HepG2 (cell line): ENCODE measurements around the gene EXTL2. TPM values are rescaled to one million over a fixed set of nuclear protein-coding genes. Genes with fewer than 3 reads are reported as not detected.

Source experiments
- ATAC-seq: fragments of 200-7000 bp; cut with Tn5 transposase; 3 replicates; pipeline ENCODE4 v1.9.1; 2020; ENCODE audit warnings: mild to moderate bottlenecking, moderate library complexity
- BruUV-seq: library from RNA; stranded (reverse); fragments of 400-500 nt; replicated peaks from 2 replicates; lab custom pipeline; 2021; lab: Mats Ljungman, UMichigan
- CTCF ChIA-PET: fragments of 300-600 bp; formaldehyde crosslinking; extraction: SDS; loops from one replicate; lab custom pipeline; 2021; ENCODE audit warnings: low total read pairs, inconsistent platforms, low intra/inter-chr PET ratio; lab: Yijun Ruan, JAX
- POLR2A ChIA-PET: fragments of 350-600 bp; sonication (Branson Sonifier 250); formaldehyde crosslinking; loops from one replicate; lab custom pipeline; 2020; ENCODE audit warnings: antibody characterized with exemption, inconsistent platforms; lab: Yijun Ruan, JAX
- DNase-seq: peaks from one replicate; pipeline ENCODE4 v3.0.0-alpha.2; 2015; ENCODE audit warnings: low spot score
- FAIRE-seq: peaks from 3 replicates; lab custom pipeline; 2011; peaks lifted over from hg19 to GRCh38; lab: Jason Lieb, UNC
- H2AFZ ChIP-seq: one replicate; pipeline ENCODE4 v1.6.1; 2011; ENCODE audit warnings: low read length, inconsistent platforms
- H3K27ac ChIP-seq: fragments of 300-600 bp; 3 replicates; pipeline ENCODE4 v1.8.0; 2011; ENCODE audit warnings: mixed run types, mild to moderate bottlenecking, mixed read lengths, low read length, inconsistent platforms; ENCODE audit not compliant: insufficient read depth; ENCODE audit errors: extremely low read length
- H3K27me3 ChIP-seq, 2 experiments: fragments of 200-600 bp in 1 of 2; 2 replicates in 1 of 2; 3 replicates in 1 of 2; pipeline versions ENCODE4 v1.6.0 to v1.8.0; 2011; ENCODE audit warnings: low read length in 2 of 2, mild to moderate bottlenecking in 2 of 2, moderate library complexity in 2 of 2, inconsistent platforms in 1 of 2; ENCODE audit not compliant: insufficient read depth in 2 of 2, control insufficient read depth in 1 of 2
- H3K36me3 ChIP-seq, 2 experiments: fragments of 200-600 bp in 1 of 2; replicated peaks in 1 of 2; 2 replicates in 1 of 2; 3 replicates in 1 of 2; pipeline versions ENCODE4 v1.5.1 to v1.8.0; 2011; ENCODE audit warnings: low read length in 2 of 2, inconsistent platforms in 1 of 2; ENCODE audit not compliant: insufficient read depth in 2 of 2, control insufficient read depth in 1 of 2
- H3K4me1 ChIP-seq: 2 replicates; pipeline ENCODE4 v1.5.1; 2012; ENCODE audit warnings: low read length, inconsistent platforms; ENCODE audit not compliant: insufficient read depth
- H3K4me2 ChIP-seq: 2 replicates; pipeline ENCODE4 v1.6.0; 2011; ENCODE audit warnings: low read depth, low read length, inconsistent platforms
- H3K4me3 ChIP-seq, 3 experiments: fragments of 200-600 bp in 1 of 3; sonication (generic), shearing (Covaris generic) in 1 of 3; replicated peaks in 1 of 3; 2 replicates each; pipeline ENCODE4 v1.5.1; 2011 to 2016; ENCODE audit warnings: low read length in 3 of 3, inconsistent platforms in 2 of 3, low read depth in 2 of 3, mild to moderate bottlenecking in 2 of 3, control low read depth in 1 of 3, mixed read lengths in 1 of 3; ENCODE audit not compliant: insufficient read depth in 1 of 3
- H3K79me2 ChIP-seq: one replicate; pipeline ENCODE4 v1.6.1; 2011; ENCODE audit warnings: low read length, inconsistent platforms; ENCODE audit not compliant: insufficient read depth
- H3K9ac ChIP-seq: 2 replicates; pipeline ENCODE4 v1.6.0; 2011; ENCODE audit warnings: mild to moderate bottlenecking, low read depth, low read length, inconsistent platforms; ENCODE audit not compliant: insufficient read depth
- H3K9me3 ChIP-seq: 2 replicates; pipeline ENCODE4 v1.5.1; 2012; ENCODE audit warnings: mild to moderate bottlenecking, low read length
- H4K20me1 ChIP-seq: 2 replicates; pipeline ENCODE4 v1.6.0; 2011; ENCODE audit warnings: inconsistent platforms, mild to moderate bottlenecking, low read length, moderate library complexity; ENCODE audit not compliant: insufficient read depth
- ATF7-NPFF ChIP-seq: sonication (generic); formaldehyde crosslinking; IDR thresholded peaks from 2 replicates; pipeline ENCODE4 v1.8.1; 2023; ENCODE audit warnings: mild to moderate bottlenecking, low read depth, missing genetic modification reagents, moderate library complexity
- EP300 ChIP-seq, 3 experiments: sonication (generic) in 1 of 3; formaldehyde crosslinking in 1 of 3; IDR thresholded peaks; 2 replicates each; pipeline versions ENCODE4 v1.5.1 to v1.6.1; 2011 to 2020; ENCODE audit warnings: low read depth in 2 of 3, low read length in 2 of 3, borderline replicate concordance in 1 of 3, improper control_type of control experiment in 1 of 3, mild to moderate bottlenecking in 1 of 3, missing genetic modification reagents in 1 of 3, moderate library complexity in 1 of 3
- NFRKB ChIP-seq: fragments of 450-650 bp; IDR thresholded peaks from 2 replicates; pipeline ENCODE4 v1.6.1; 2017
- PLRG1 ChIP-seq: fragments of 450-650 bp; conservative IDR thresholded peaks from 2 replicates; pipeline ENCODE4 v1.6.1; 2016
- POLR2AphosphoS2 ChIP-seq: IDR thresholded peaks from 2 replicates; pipeline ENCODE4 v1.6.1; 2011; ENCODE audit warnings: low read depth, low read length, improper control_type of control experiment
- TAF15 ChIP-seq: fragments of 200-400 bp; formaldehyde crosslinking; IDR thresholded peaks from one replicate; pipeline ENCODE4 v1.6.1; 2018; ENCODE audit warnings: mild to moderate bottlenecking, low read depth, low read length; ENCODE audit not compliant: poor library complexity, severe bottlenecking
- WIZ ChIP-seq: sonication (generic); formaldehyde crosslinking; IDR thresholded peaks from 2 replicates; pipeline ENCODE4 v1.5.1; 2020; ENCODE audit warnings: mild to moderate bottlenecking, missing genetic modification reagents
- ZFP41 ChIP-seq: sonication (generic); formaldehyde crosslinking; IDR thresholded peaks from 2 replicates; pipeline ENCODE4 v1.4.0; 2020; ENCODE audit warnings: mild to moderate bottlenecking, missing genetic modification reagents, borderline replicate concordance
- ZNF276 ChIP-seq: sonication (generic); formaldehyde crosslinking; IDR thresholded peaks from 2 replicates; pipeline ENCODE4 v1.4.0; 2020; ENCODE audit warnings: mild to moderate bottlenecking, low read depth, missing genetic modification reagents
- ZNF550 ChIP-seq: sonication (generic); formaldehyde crosslinking; IDR thresholded peaks from 2 replicates; pipeline ENCODE4 v1.4.0; 2020; ENCODE audit warnings: mild to moderate bottlenecking, missing genetic modification reagents, borderline replicate concordance
- ZNF644 ChIP-seq: IDR thresholded peaks from 2 replicates; pipeline ENCODE4 v1.6.1; 2016; ENCODE audit warnings: low read depth
- ZNF691 ChIP-seq: sonication (generic); formaldehyde crosslinking; IDR thresholded peaks from 2 replicates; pipeline ENCODE4 v1.4.0; 2020; ENCODE audit warnings: missing genetic modification reagents, low read depth, mild to moderate bottlenecking, borderline replicate concordance
- ZNF816 ChIP-seq: sonication (generic); formaldehyde crosslinking; IDR thresholded peaks from 2 replicates; pipeline ENCODE4 v1.8.0; 2022; ENCODE audit warnings: missing genetic modification reagents, mild to moderate bottlenecking, borderline replicate concordance
- WGBS: methylation state at CpG from one replicate; pipeline ENCODE4 v1.1.6; 2017; ENCODE audit warnings: low lambda C conversion rate; 5-methylcytosine and 5-hydroxymethylcytosine counted together
- in situ Hi-C: cut with HindIII; loops from 2 replicates; pipeline ENCODE4 v1.10.0; 2017; ENCODE audit warnings: low pct_unique_long_range_greater_than_20kb; ENCODE audit not compliant: extremely low pct_ligation_motif_present
- intact Hi-C: fragments of 100-400 bp; cut with micrococcal nuclease; formaldehyde crosslinking; loops from one replicate; pipeline ENCODE4 v1.10.0; 2022; ENCODE audit not compliant: unreplicated experiment
- polyA plus RNA-seq, 8 experiments: library from polyadenylated mRNA; depleted of rRNA in 3 of 8; stranded (reverse) in 7 of 8; unstranded in 1 of 8; fragments of >200 nt; fragmentation: Illumina TruSeq in 4 of 8; extraction: Trizol in 4 of 8; gene quantifications; 2 replicates each; pipeline versions ENCODE4 v1.2.1 to v1.2.3, GENCODE V29; 2011 to 2016; ENCODE audit warnings: low read depth in 4 of 8, missing spikeins in 1 of 8, mixed read lengths in 1 of 8; ENCODE audit not compliant: insufficient read depth in 1 of 8
- total RNA-seq, 5 experiments: library from RNA; depleted of rRNA; stranded (reverse); fragments of >200 nt; fragmentation: Illumina TruSeq; extraction: Trizol; gene quantifications; 2 replicates each; pipeline ENCODE4 v1.2.3, GENCODE V29; 2016; ENCODE audit warnings: low read depth in 1 of 5
- TF ChIP-seq, protein P1 (sequence below): sonication (generic); formaldehyde crosslinking; IDR thresholded peaks from 2 replicates; pipeline ENCODE4 v1.4.0; 2020; ENCODE audit warnings: missing genetic modification reagents, mild to moderate bottlenecking, borderline replicate concordance

Gene EXTL2
- total and polyA plus RNA-seq, 2 of the 13 experiments (the other 11 are each of a cell fraction or from before 2014, with no cell fraction given): 22.0 to 23.5 TPM

- Histone ChIP-seq H3K27ac (no peak overlapping the region), H3K9ac (no peak overlapping the region), H3K4me2 (no peak overlapping the region), H3K4me3 (no peak overlapping the region), H3K79me2 (no peaks in the 10 kb centered on the region), H3K36me3 (peaks cover 0 to 3% of the 10 kb centered on the region in 2 experiments; a peak in 4 of 5 replicates), H4K20me1 (no peaks in the 10 kb centered on the region), H3K27me3 (no peaks in the 10 kb centered on the region), H2AFZ (no peak overlapping the region), H3K9me3 (no peaks in the 10 kb centered on the region), H3K4me1 (no peaks in the 10 kb centered on the region)
- no TSS peak for BruUV-seq
- ChIA-PET POLR2A (no interaction called here), CTCF (no interaction called here)
- intact Hi-C loops (no loop called here), in situ Hi-C loops (no loop called here)
- TF ChIP-seq TAF15 (no peak), ZNF691 (CRISPR knock-in tag) (no peak)
- 100% methylated on average over 1 of the region's 1 CpG for WGBS
- FAIRE-seq (no peak), ATAC-seq (no peak), DNase-seq (no peak)
These were observed 37.1 kb upstream of the EXTL2 start for GRCh38 chr1:100931716-100932115.

GRCh38 chr1:100930494-100930893 is 35.9 kb upstream of the EXTL2 start:
- FAIRE-seq (no peak), ATAC-seq (no peak), DNase-seq (no peak)
- no peaks in the 10 kb centered on the region for H4K20me1 ChIP-seq
- no peaks in the 10 kb centered on the region for H3K79me2 ChIP-seq
- TF ChIP-seq, protein P1, sequence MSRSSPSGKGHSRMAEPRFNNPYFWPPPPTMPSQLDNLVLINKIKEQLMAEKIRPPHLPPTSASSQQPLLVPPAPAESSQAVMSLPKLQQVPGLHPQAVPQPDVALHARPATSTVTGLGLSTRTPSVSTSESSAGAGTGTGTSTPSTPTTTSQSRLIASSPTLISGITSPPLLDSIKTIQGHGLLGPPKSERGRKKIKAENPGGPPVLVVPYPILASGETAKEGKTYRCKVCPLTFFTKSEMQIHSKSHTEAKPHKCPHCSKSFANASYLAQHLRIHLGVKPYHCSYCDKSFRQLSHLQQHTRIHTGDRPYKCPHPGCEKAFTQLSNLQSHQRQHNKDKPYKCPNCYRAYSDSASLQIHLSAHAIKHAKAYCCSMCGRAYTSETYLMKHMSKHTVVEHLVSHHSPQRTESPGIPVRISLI (CRISPR knock-in tag): no peak
- TF ChIP-seq WIZ: no peak
- no peak for TF ChIP-seq ZNF550 (CRISPR knock-in tag)
- TF ChIP-seq ZNF644 (CRISPR knock-in tag): no peak
- TF ChIP-seq ZNF816: no peak
- TF ChIP-seq ZNF276 (CRISPR knock-in tag): no peak
- TF ChIP-seq NFRKB: no peak
- TF ChIP-seq EP300 (IDR thresholded peaks at IDR 0.05; ENCODE audit: low read depth in 2 of 2, low read length in 2 of 2): no peak
- TF ChIP-seq EP300 (CRISPR knock-in tag; IDR thresholded peaks at IDR 0.05; ENCODE audit: borderline replicate concordance): no peak
- TF ChIP-seq ZFP41 (CRISPR knock-in tag): no peak
- TF ChIP-seq PLRG1: no peak
- TF ChIP-seq POLR2AphosphoS2: no peak
- TF ChIP-seq ATF7-NPFF: no peak
- intact Hi-C loops: no loop called here
- H3K27me3 ChIP-seq: no peaks in the 10 kb centered on the region
- H2AFZ ChIP-seq: no peak overlapping the region
- POLR2A ChIA-PET: no interaction called here
- H3K4me1 ChIP-seq: no peaks in the 10 kb centered on the region
- H3K9me3 ChIP-seq: no peaks in the 10 kb centered on the region
- no peak overlapping the region for H3K4me2 ChIP-seq
- in situ Hi-C loops: no loop called here
- H3K4me3 ChIP-seq: no peak overlapping the region
- H3K36me3 ChIP-seq: peaks cover 0 to 9% of the 10 kb centered on the region in 2 experiments; a peak in 3 of 5 replicates
- no peak overlapping the region for H3K27ac ChIP-seq
- no peak overlapping the region for H3K9ac ChIP-seq
- BruUV-seq: no TSS peak
- CTCF ChIA-PET: no interaction called here
